Posterior vena cava (tissue), 2 donors: ENCODE measurements around the gene DARS1. TPM values are rescaled to one million over a fixed set of nuclear protein-coding genes. Genes with fewer than 3 reads are reported as not detected.
"Not testable (repeated sequence)": the region's sequence is repeated elsewhere in the genome, so short reads cannot be mapped to it uniquely, and the experiment has no call there.

Experiments
- DNase-seq: peaks from one replicate; pipeline ENCODE4 v3.0.0-alpha.2; 2020; ENCODE audit warnings: low spot score
- intact Hi-C, 2 donors: fragments of 100-400 bp; cut with DNase I; formaldehyde crosslinking; loops; one replicate each; pipeline versions ENCODE4 v1.14.1 to v1.14.2; 2022 to 2023
- total RNA-seq, 2 donors: library from RNA; stranded (reverse); fragmentation: NEBNext Ultra II Directional; extraction: Animal tissue kit (Norgen Biotek cat#: 25700); gene quantifications; one replicate each; pipeline ENCODE4 v1.2.1, GENCODE V29; 2021
- donor health status: DM: yes; HTN: yes; CAD: no.
- donor health status: DM: yes; HTN: yes; CAD: no.

DARS1 gene
- total RNA-seq, 2 donors from 2014 or later: 52.7 to 85.2 TPM

- intact Hi-C loops: loop anchor here in 1 of 2 donors (10.0 kb wide), 2 partner anchors 475 to 825 kb away; no protein-coding TSS in a partner anchor
- DNase-seq: no peak
These were observed 75.5 kb downstream of the DARS1 start for GRCh38 chr2:135909976-135910375.

GRCh38 chr2:135905679-135906078 lies 79.7 kb downstream of the DARS1 start:
- DNase-seq: no peak
- intact Hi-C loops: loop anchor here in 1 of 2 donors (10.0 kb wide), 1 partner anchor 829 kb away; no protein-coding TSS in a partner anchor

- intact Hi-C loops: loop anchor here in 1 of 2 donors (10.0 kb wide), 1 partner anchor 830 kb away; no protein-coding TSS in a partner anchor
- DNase-seq: no peak
These were observed 81.0 kb downstream of the DARS1 start for GRCh38 chr2:135904341-135904989.

- no peak for DNase-seq
These were observed 81.8 kb downstream of the DARS1 start for GRCh38 chr2:135903650-135904049.

GRCh38 chr2:135899567-135899966 lies 85.9 kb downstream of the DARS1 start:
- DNase-seq: no peak
- intact Hi-C loops: no loop called here

More at GRCh38 chr2:135903650-135904049, 81.8 kb downstream of the DARS1 start:
- intact Hi-C loops: loop anchor here in 1 of 2 donors (10.0 kb wide), 1 partner anchor 831 kb away; no protein-coding TSS in a partner anchor

- intact Hi-C loops: no loop called here
- no peak for DNase-seq
These were observed 87.1 kb downstream of the DARS1 start for GRCh38 chr2:135898234-135898786.

- intact Hi-C loops: no loop called here
- DNase-seq: no peak
These were observed 90.5 kb downstream of the DARS1 start for GRCh38 chr2:135894930-135895329.

- intact Hi-C loops: no loop called here
- no peak for DNase-seq
These were observed 92.0 kb downstream of the DARS1 start for GRCh38 chr2:135893374-135893794.

GRCh38 chr2:135890835-135891234 lies 94.6 kb downstream of the DARS1 start:
- intact Hi-C loops: no loop called here
- DNase-seq: no peak

GRCh38 chr2:135890149-135890548 lies 95.3 kb downstream of the DARS1 start:
- intact Hi-C loops: no loop called here
- no peak for DNase-seq

- DNase-seq, intact Hi-C loops: not testable (repeated sequence)
These were observed 96.8 kb downstream of the DARS1 start for GRCh38 chr2:135888587-135888986.

GRCh38 chr2:135885709-135886108 lies 99.7 kb downstream of the DARS1 start:
- intact Hi-C loops: no loop called here
- DNase-seq: no peak

- DNase-seq: no peak
- intact Hi-C loops: no loop called here
These were observed 103.0 kb downstream of the DARS1 start for GRCh38 chr2:135882415-135882814.

GRCh38 chr2:135876770-135877169 lies 108.7 kb downstream of the DARS1 start:
- intact Hi-C loops, DNase-seq: not testable (repeated sequence)

- DNase-seq: peak; percentile 99
- intact Hi-C loops: no loop called here
These were observed 109.2 kb downstream of the DARS1 start, which contains the start of gene MCM6 for GRCh38 chr2:135876066-135876711. Gene MCM6 (minus strand): TSS chr2:135876443. CDS start chr2:135876365, 78 bp downstream.

- peak; percentile 87 for DNase-seq
- intact Hi-C loops: no loop called here
These were observed 109.8 kb downstream of the DARS1 start for GRCh38 chr2:135875491-135876065.

GRCh38 chr2:135874777-135875365 lies 110.6 kb downstream of the DARS1 start:
- DNase-seq: no peak
- intact Hi-C loops: no loop called here

GRCh38 chr2:135870571-135870970 lies 114.9 kb downstream of the DARS1 start:
- intact Hi-C loops: no loop called here

GRCh38 chr2:135863233-135863632 lies 122.2 kb downstream of the DARS1 start:
- no peak for DNase-seq
- intact Hi-C loops: no loop called here

More at GRCh38 chr2:135870571-135870970, 114.9 kb downstream of the DARS1 start:
- no peak for DNase-seq
